HEK293 (cell line): ENCODE measurements around the gene ZBTB21.

Source experiments
- CTCF ChIP-seq: fragments of 450-650 bp; formaldehyde crosslinking; IDR thresholded peaks from 2 replicates; pipeline ENCODE4 v1.5.1; 2016; ENCODE audit warnings: missing biosample characterization, missing genetic modification characterization
- REST ChIP-seq: fragments of 450-650 bp; formaldehyde crosslinking; IDR thresholded peaks from 2 replicates; pipeline ENCODE4 v1.5.1; 2016; ENCODE audit warnings: missing biosample characterization, missing genetic modification characterization
- YY1 ChIP-seq: fragments of 450-650 bp; formaldehyde crosslinking; IDR thresholded peaks from 2 replicates; pipeline ENCODE4 v1.5.1; 2018; ENCODE audit warnings: missing biosample characterization, missing genetic modification characterization
- ZNF121 ChIP-seq: fragments of 450-650 bp; formaldehyde crosslinking; IDR thresholded peaks from 2 replicates; pipeline ENCODE4 v1.5.1; 2016; ENCODE audit warnings: missing biosample characterization, missing genetic modification characterization
- ZNF311 ChIP-seq: fragments of 450-650 bp; formaldehyde crosslinking; IDR thresholded peaks from 2 replicates; pipeline ENCODE4 v1.5.1; 2017; ENCODE audit warnings: missing biosample characterization, missing genetic modification characterization, borderline replicate concordance
- ZNF501 ChIP-seq: fragments of 450-650 bp; formaldehyde crosslinking; IDR thresholded peaks from 2 replicates; pipeline ENCODE4 v1.5.1; 2016; ENCODE audit warnings: missing biosample characterization, missing genetic modification characterization
- ZNF670 ChIP-seq: fragments of 450-650 bp; formaldehyde crosslinking; IDR thresholded peaks from 2 replicates; pipeline ENCODE4 v1.5.1; 2016; ENCODE audit warnings: missing biosample characterization, missing genetic modification characterization, low read depth
- ZSCAN18 ChIP-seq: fragments of 450-650 bp; formaldehyde crosslinking; IDR thresholded peaks from 2 replicates; pipeline ENCODE4 v1.5.1; 2016; ENCODE audit warnings: missing biosample characterization, missing genetic modification characterization
- TF ChIP-seq, protein P1 (sequence below): fragments of 450-650 bp; formaldehyde crosslinking; IDR thresholded peaks from 2 replicates; pipeline ENCODE4 v1.5.1; 2016; ENCODE audit warnings: missing biosample characterization, missing genetic modification characterization

- TF ChIP-seq ZNF311 = no peak
- TF ChIP-seq ZNF501 (tag by site-specific recombination) = no peak
- TF ChIP-seq REST (tag by site-specific recombination) = no peak
- no peak for TF ChIP-seq ZNF670 (tag by site-specific recombination)
- no peak for TF ChIP-seq ZNF121
- TF ChIP-seq, protein P1, sequence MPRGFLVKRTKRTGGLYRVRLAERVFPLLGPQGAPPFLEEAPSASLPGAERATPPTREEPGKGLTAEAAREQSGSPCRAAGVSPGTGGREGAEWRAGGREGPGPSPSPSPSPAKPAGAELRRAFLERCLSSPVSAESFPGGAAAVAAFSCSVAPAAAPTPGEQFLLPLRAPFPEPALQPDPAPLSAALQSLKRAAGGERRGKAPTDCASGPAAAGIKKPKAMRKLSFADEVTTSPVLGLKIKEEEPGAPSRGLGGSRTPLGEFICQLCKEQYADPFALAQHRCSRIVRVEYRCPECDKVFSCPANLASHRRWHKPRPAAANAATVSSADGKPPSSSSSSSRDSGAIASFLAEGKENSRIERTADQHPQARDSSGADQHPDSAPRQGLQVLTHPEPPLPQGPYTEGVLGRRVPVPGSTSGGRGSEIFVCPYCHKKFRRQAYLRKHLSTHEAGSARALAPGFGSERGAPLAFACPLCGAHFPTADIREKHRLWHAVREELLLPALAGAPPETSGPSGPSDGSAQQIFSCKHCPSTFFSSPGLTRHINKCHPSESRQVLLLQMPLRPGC (tag by site-specific recombination) = no peak
- no peak for TF ChIP-seq ZSCAN18 (tag by site-specific recombination)
- no peak for TF ChIP-seq CTCF (tag by site-specific recombination)
- TF ChIP-seq YY1 (tag by site-specific recombination) = no peak
These were observed 44.6 kb downstream of the ZBTB21 start for GRCh38 chr21:41965461-41966013.
